Caki2 (cell line): ENCODE results near the gene RALGAPA1. TPM values are rescaled to one million over a fixed set of nuclear protein-coding genes. Genes with fewer than 3 reads are reported as not detected.
"Not testable (repeated sequence)": the region's sequence is repeated elsewhere in the genome, so short reads cannot be mapped to it uniquely, and the experiment has no call there.

Experiments used
- DNase-seq: peaks from one replicate; pipeline ENCODE4 v3.0.0-alpha.2; 2015; ENCODE audit warnings: low read depth
- in situ Hi-C: cut with HindIII; loops from 2 replicates; pipeline ENCODE4 v1.10.0; 2016; ENCODE audit warnings: low sequenced_read_pairs, low pct_unique_long_range_greater_than_20kb, mixed read lengths
- total RNA-seq: library from RNA; depleted of rRNA; stranded (reverse); fragments of >200 nt; shearing (Covaris generic); gene quantifications from 2 replicates; pipeline ENCODE4 v1.2.3, GENCODE V29; 2014; ENCODE audit warnings: low replicate concordance

The RALGAPA1 gene
- total RNA-seq, 1 experiment from 2014 or later: 5.8 TPM

GRCh38 chr14:35587373-35587772 is 221.7 kb downstream of the RALGAPA1 start:
- in situ Hi-C loops, DNase-seq: not testable (repeated sequence)

- no peak for DNase-seq
- in situ Hi-C loops: no loop called here
Observed at GRCh38 chr14:35578639-35579038, 230.5 kb downstream of the RALGAPA1 start.

GRCh38 chr14:35578135-35578534 is 231.0 kb downstream of the RALGAPA1 start:
- in situ Hi-C loops: no loop called here
- no peak for DNase-seq

GRCh38 chr14:35576856-35577255 is 232.2 kb downstream of the RALGAPA1 start:
- no peak for DNase-seq
- in situ Hi-C loops: no loop called here

GRCh38 chr14:35576260-35576659 is 232.8 kb downstream of the RALGAPA1 start:
- in situ Hi-C loops: no loop called here
- no peak for DNase-seq

- in situ Hi-C loops: no loop called here
- DNase-seq: no peak
Observed at GRCh38 chr14:35573911-35574310, 235.2 kb downstream of the RALGAPA1 start.

- in situ Hi-C loops: no loop called here
Observed at GRCh38 chr14:35571598-35571997, 237.5 kb downstream of the RALGAPA1 start.

GRCh38 chr14:35565871-35566464 is 243.1 kb downstream of the RALGAPA1 start:
- in situ Hi-C loops: no loop called here
- peak; percentile 2 for DNase-seq

More at GRCh38 chr14:35571598-35571997, 237.5 kb downstream of the RALGAPA1 start:
- no peak for DNase-seq

GRCh38 chr14:35558680-35559079 is 250.4 kb downstream of the RALGAPA1 start:
- in situ Hi-C loops: no loop called here
- no peak for DNase-seq

GRCh38 chr14:35557221-35557747 is 251.8 kb downstream of the RALGAPA1 start:
- no peak for DNase-seq
- in situ Hi-C loops: no loop called here

GRCh38 chr14:35556548-35556947 is 252.5 kb downstream of the RALGAPA1 start:
- in situ Hi-C loops: no loop called here

GRCh38 chr14:35553808-35554207 is 255.3 kb downstream of the RALGAPA1 start:
- DNase-seq: no peak

More at GRCh38 chr14:35556548-35556947, 252.5 kb downstream of the RALGAPA1 start:
- DNase-seq: no peak

GRCh38 chr14:35551081-35551480 is 258.0 kb downstream of the RALGAPA1 start:
- in situ Hi-C loops: no loop called here
- DNase-seq: no peak

More at GRCh38 chr14:35553808-35554207, 255.3 kb downstream of the RALGAPA1 start:
- in situ Hi-C loops: no loop called here

- no peak for DNase-seq
- in situ Hi-C loops: no loop called here
Observed at GRCh38 chr14:35549551-35549950, 259.5 kb downstream of the RALGAPA1 start.

- in situ Hi-C loops: no loop called here
- no peak for DNase-seq
Observed at GRCh38 chr14:35543006-35543405, 266.1 kb downstream of the RALGAPA1 start.

GRCh38 chr14:35539969-35540368 is 269.1 kb downstream of the RALGAPA1 start:
- in situ Hi-C loops: no loop called here
- DNase-seq: no peak

- in situ Hi-C loops: no loop called here
- DNase-seq: no peak
Observed at GRCh38 chr14:35535483-35536112, 273.5 kb downstream of the RALGAPA1 start.

GRCh38 chr14:35534873-35535482 is 274.1 kb downstream of the RALGAPA1 start:
- peak; percentile 63 for DNase-seq
- in situ Hi-C loops: no loop called here

GRCh38 chr14:35534208-35534872 is 274.8 kb downstream of the RALGAPA1 start:
- in situ Hi-C loops: no loop called here
- DNase-seq: no peak
